OCI-LY1 (cell line): ENCODE results near the gene HIC2.
A peak's percentile ranks its signal among the peaks of the same experiment; 100 is the strongest.

ENCODE experiments used
- CTCF ChIP-seq: fragments of 200-600 bp; sonication (generic), shearing (Covaris generic); IDR thresholded peaks from 2 replicates; pipeline ENCODE4 v1.5.1; 2017; ENCODE audit warnings: mild to moderate bottlenecking, antibody characterized with exemption, low read length, moderate library complexity, mixed read lengths
- EZH2 ChIP-seq: fragments of 200-600 bp; sonication (generic), shearing (Covaris generic); IDR thresholded peaks from 2 replicates; pipeline ENCODE4 v1.8.0; 2017; ENCODE audit warnings: borderline replicate concordance, mixed run types, mild to moderate bottlenecking, antibody characterized with exemption, low read length, moderate library complexity, mixed read lengths

GRCh38 chr22:21447694-21448402 is 30.7 kb downstream of the HIC2 start:
- TF ChIP-seq CTCF, result peak; percentile 38; the same call in 1 of the 2 replicates
- TF ChIP-seq EZH2, result no peak
